Erythroblast (primary cell): ENCODE data around the gene BICRA.
"Not testable (repeated sequence)": the region's sequence is repeated elsewhere in the genome, so short reads cannot be mapped to it uniquely, and the experiment has no call there.

ENCODE experiments used
- GATA1 ChIP-seq: IDR thresholded peaks from 2 replicates; pipeline ENCODE4 v1.6.1; 2011; ENCODE audit warnings: low read depth, mild to moderate bottlenecking, control low read depth, low read length, moderate library complexity
- POLR2A ChIP-seq: IDR thresholded peaks from 2 replicates; pipeline ENCODE4 v1.6.1; 2011; ENCODE audit warnings: mild to moderate bottlenecking, low read length

GRCh38 chr19:47599671-47600245, 9.2 kb upstream of the BICRA start:
- not testable (repeated sequence) for TF ChIP-seq POLR2A, GATA1
